ENCODE measurements around the gene PNPLA5.

The PNPLA5 gene

GRCh38 chr22:43853328-43853931 lies 38.4 kb downstream of the PNPLA5 start:
- no peaks in the 10 kb centered on the region for H3K79me2 ChIP-seq (ENCODE audit: insufficient read depth, low read length)
- no peak overlapping the region for H2AFZ ChIP-seq (ENCODE audit: low read depth, low read length)
- no peak overlapping the region for H3K4me2 ChIP-seq (ENCODE audit: insufficient read depth, low read length)
- H4K20me1 ChIP-seq (ENCODE audit: insufficient read depth, low read length), result peaks cover 5% of the 10 kb centered on the region; the same call in 1 of the 2 replicates
- H3K9ac ChIP-seq (ENCODE audit: low read depth, low read length), result no peak overlapping the region
- H3K27me3 ChIP-seq (ENCODE audit: insufficient read depth, low read length, poor library complexity), result no peaks in the 10 kb centered on the region
- H3K9me3 ChIP-seq (ENCODE audit: insufficient read depth, low read length, severe bottlenecking), result peaks cover 2% of the 10 kb centered on the region
- DNase-seq, result no peak
- H3K4me1 ChIP-seq (ENCODE audit: insufficient read depth, low read length), result no peaks in the 10 kb centered on the region
- TF ChIP-seq CTCF (IDR thresholded peaks at IDR 0.05; ENCODE audit: borderline replicate concordance, extremely low read depth, low read length, poor library complexity, severe bottlenecking) (no peak), EZH2 (IDR thresholded peaks at IDR 0.05; ENCODE audit: borderline replicate concordance, low read depth, low read length, severe bottlenecking) (no peak)
- H3K4me3 ChIP-seq (ENCODE audit: low read depth in 1 of 2, low read length in 2 of 2), result no peak overlapping the region
- ATAC-seq (ENCODE audit: insufficient read depth, low read depth), result no peak
- H3K36me3 ChIP-seq (ENCODE audit: insufficient read depth, low read length), result no peaks in the 10 kb centered on the region
- H3K27ac ChIP-seq (ENCODE audit: low read length), result no peak overlapping the region

DNA sequence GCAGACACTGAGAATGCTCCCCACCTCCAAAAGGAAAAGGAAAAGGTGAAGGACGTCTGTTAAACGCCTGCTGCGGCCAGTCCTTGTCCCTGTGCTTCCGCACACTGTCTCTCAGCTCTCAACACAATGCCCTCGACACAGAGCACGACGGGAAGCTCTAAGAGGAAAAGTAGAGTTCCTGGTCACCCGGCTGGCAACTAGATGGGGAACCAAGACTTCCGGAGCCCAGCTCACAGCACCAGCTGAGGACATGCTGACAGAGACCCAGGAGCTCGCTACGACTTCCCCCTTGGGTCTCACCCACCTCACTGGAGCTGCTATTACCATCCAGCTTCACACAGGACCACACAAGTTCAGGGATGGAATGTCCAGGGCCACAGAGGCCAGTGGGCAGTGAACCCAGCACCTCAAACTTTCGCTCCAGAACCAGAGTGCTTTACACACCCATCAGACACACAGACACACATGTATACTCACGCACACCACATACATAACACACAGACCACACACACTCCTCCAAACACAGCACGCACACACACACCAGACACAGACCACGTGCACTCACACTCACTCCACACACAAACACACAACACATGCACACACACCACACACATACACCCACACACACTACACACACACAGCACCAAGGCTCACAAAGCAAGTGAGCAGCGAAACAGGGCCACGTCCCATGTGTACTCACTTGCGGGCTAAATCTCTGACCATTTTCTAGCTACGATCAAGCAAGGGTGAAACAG lies 39.1 kb downstream of the PNPLA5 start:
- H3K79me2 ChIP-seq (ENCODE audit: insufficient read depth, low read length), result no peaks in the 10 kb centered on the region

GRCh38 chr22:43851979-43852307 lies 39.9 kb downstream of the PNPLA5 start:
- no peak overlapping the region for H2AFZ ChIP-seq (ENCODE audit: low read depth, low read length)
- no peaks in the 10 kb centered on the region for H3K36me3 ChIP-seq (ENCODE audit: insufficient read depth, low read length)
- TF ChIP-seq EZH2 (IDR thresholded peaks at IDR 0.05; ENCODE audit: borderline replicate concordance, low read depth, low read length, severe bottlenecking), result no peak
- TF ChIP-seq CTCF (IDR thresholded peaks at IDR 0.05; ENCODE audit: borderline replicate concordance, extremely low read depth, low read length, poor library complexity, severe bottlenecking), result no peak
- ATAC-seq (ENCODE audit: insufficient read depth, low read depth) (no peak), DNase-seq (no peak)
- H3K4me1 ChIP-seq (ENCODE audit: insufficient read depth, low read length), result no peaks in the 10 kb centered on the region
- no peak overlapping the region for H3K9ac ChIP-seq (ENCODE audit: low read depth, low read length)
- no peaks in the 10 kb centered on the region for H3K79me2 ChIP-seq (ENCODE audit: insufficient read depth, low read length)
- H3K4me2 ChIP-seq (ENCODE audit: insufficient read depth, low read length), result no peak overlapping the region
- H3K9me3 ChIP-seq (ENCODE audit: insufficient read depth, low read length, severe bottlenecking), result peaks cover 2% of the 10 kb centered on the region
- H3K27me3 ChIP-seq (ENCODE audit: insufficient read depth, low read length, poor library complexity), result no peaks in the 10 kb centered on the region
- H3K27ac ChIP-seq (ENCODE audit: low read length), result no peak overlapping the region
- H4K20me1 ChIP-seq (ENCODE audit: insufficient read depth, low read length), result peaks cover 5% of the 10 kb centered on the region; the same call in 1 of the 2 replicates
- no peak overlapping the region for H3K4me3 ChIP-seq (ENCODE audit: low read depth in 1 of 2, low read length in 2 of 2)

More for the DNA sequence above, 39.1 kb downstream of the PNPLA5 start:
- Histone ChIP-seq H3K36me3 (ENCODE audit: insufficient read depth, low read length) (no peaks in the 10 kb centered on the region), H3K4me2 (ENCODE audit: insufficient read depth, low read length) (no peak overlapping the region), H3K9ac (ENCODE audit: low read depth, low read length) (no peak overlapping the region), H3K4me3 (ENCODE audit: low read depth in 1 of 2, low read length in 2 of 2) (no peak overlapping the region), H3K9me3 (ENCODE audit: insufficient read depth, low read length, severe bottlenecking) (peaks cover 2% of the 10 kb centered on the region), H4K20me1 (ENCODE audit: insufficient read depth, low read length) (peaks cover 3% of the 10 kb centered on the region; the same call in 1 of the 2 replicates), H3K27me3 (ENCODE audit: insufficient read depth, low read length, poor library complexity) (no peaks in the 10 kb centered on the region), H2AFZ (ENCODE audit: low read depth, low read length) (no peak overlapping the region), H3K27ac (ENCODE audit: low read length) (no peak overlapping the region), H3K4me1 (ENCODE audit: insufficient read depth, low read length) (no peaks in the 10 kb centered on the region)
- DNase-seq (no peak), ATAC-seq (ENCODE audit: insufficient read depth, low read depth) (no peak)
- TF ChIP-seq CTCF (IDR thresholded peaks at IDR 0.05; ENCODE audit: borderline replicate concordance, extremely low read depth, low read length, poor library complexity, severe bottlenecking) (no peak), EZH2 (IDR thresholded peaks at IDR 0.05; ENCODE audit: borderline replicate concordance, low read depth, low read length, severe bottlenecking) (no peak)
